Hematopoietic multipotent progenitor cell treated with erythropoietin and hydrocortisone succinate and interleukin-3 and kit ligand, for 6 days (in vitro differentiated cells): Measurements from ENCODE around the gene IL1R1.

Source experiments
- DNase-seq: peaks from one replicate; pipeline ENCODE4 v3.0.0-alpha.2; 2015

The IL1R1 gene

DNA sequence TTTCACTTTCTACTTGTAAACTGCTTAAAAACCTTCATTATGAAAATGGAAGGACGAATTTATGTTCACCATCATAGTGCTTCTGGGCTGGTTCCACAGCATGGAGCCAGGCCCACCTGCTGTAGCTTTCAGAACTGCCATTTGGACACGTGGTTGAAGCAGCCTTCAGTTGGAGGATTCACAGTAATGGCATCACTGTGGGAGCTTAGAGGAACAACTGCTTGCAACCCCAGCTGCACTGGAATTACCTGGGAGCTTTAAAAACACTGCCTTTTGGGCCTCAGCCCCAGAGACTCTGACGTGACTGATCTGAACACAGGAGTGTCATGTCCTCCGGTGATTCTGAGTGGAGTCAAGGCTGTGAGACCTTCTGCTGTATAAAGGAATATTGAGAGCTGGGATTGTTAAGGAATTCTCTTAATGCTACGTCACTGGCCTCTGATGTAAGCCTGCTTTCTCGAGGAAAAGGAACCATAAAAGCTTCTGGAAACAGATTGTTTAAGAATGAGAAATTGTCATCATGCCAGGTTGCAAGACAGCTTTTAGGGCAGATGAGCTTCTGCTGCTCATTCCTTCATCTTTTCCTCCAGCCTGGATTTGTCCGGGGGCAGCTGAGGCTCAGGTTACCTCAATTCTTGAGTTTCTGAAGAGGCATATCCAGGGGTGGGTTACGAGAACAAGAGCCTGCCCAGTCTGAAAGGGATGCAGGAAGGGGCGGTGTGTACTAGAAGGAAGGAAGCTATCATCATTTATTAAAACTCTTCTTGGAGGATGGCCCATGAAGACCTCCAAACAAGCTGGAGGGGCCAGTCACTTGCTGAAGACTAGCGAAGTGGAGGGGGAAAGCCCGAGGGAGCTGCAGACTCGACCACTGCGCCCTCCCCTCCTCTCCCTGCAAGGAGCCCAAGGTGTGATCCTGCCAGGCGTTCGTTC is 1.3 kb upstream of the IL1R1 start:
- DNase-seq, result no peak

DNA sequence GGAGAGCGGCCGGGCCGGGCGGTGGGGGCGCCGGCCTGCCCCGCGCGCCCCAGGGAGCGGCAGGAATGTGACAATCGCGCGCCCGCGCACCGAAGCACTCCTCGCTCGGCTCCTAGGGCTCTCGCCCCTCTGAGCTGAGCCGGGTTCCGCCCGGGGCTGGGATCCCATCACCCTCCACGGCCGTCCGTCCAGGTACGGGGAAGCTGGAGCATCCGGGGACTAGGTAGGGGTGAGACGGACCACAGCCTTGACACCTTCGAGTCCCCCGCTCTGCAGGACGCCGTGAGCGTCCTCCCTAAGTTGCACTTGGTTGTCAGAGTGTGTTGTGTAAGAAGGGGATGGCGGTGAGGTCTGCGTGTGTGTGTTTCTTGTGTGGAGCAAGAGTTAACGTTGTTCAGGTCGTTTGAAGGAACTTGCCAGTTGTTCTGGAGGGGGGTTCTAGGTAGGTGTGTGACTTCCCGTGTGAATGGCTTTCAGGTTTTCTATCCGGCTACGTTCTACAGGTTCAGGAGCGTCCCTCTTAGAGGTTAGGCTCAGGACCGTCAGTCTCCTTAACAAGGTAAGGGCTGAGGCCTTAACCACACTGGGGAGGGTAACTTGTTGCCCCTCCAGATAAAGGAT is 393 bp downstream of the IL1R1 start:
- DNase-seq, result peak; percentile 46

DNA sequence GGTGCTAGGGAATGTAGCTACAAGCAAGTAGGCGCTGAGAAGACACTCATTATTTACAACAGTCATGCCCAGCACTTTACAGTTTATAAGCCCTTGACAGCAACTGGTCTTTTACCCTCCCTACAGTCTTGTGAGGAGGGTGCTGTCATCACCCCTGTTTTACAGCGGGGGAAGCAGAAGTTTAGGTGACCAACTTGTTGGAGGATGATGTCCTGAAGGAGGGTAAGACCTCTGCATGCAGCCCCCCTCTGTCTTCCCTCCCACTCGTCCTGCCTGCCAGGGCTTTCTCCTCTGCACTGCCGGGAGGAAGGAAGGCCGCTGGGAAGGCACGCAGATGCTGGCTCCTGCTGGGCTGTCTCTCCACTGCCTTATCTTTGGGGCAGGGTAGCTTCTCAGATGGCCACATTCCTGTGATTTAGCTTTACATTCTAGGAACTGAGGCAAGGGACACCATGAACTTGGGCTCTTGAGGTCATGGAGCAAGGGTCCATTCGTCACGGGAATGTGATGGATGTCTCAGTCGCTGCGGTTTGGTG is 972 bp downstream of the IL1R1 start:
- DNase-seq, result no peak

DNA sequence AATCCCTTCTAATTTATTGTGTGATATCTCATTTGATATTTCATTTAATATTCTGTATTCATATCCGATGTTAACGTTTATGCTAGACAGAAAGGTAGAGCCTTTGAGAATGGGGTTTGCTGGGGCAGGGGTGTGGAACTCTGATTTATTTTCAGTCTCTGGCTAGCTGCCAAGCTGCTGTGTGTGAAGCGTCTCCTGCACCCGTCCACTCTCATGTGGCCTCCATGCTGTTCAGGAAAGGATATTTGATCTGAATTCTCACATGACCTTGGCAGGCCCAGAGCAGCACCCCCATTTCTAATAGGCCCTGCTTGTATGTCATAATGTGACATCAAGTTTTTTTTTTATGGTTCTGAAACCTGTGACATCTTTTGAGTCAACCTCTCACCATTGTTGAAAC is 1.6 kb downstream of the IL1R1 start:
- no peak for DNase-seq

DNA sequence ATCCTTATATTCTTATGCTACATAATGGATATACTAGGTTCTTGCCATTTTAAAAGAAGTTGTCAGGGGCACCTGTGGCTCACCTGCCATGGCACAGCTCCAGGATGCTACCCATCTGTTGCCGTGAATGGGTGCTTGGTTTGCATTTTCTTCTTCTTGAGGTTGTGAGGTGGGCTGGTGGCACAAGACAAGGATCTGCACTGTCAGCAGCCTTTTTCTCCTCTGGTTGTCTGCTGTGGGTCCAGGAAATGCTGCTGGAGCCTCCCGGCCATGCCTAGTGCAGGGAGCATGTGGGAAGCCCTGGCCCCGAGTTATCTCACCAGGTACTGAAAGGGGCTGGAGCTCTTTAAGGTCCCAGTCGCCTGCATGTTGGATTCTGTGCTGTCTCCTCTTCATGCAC is 2.6 kb downstream of the IL1R1 start:
- DNase-seq, result no peak

DNA sequence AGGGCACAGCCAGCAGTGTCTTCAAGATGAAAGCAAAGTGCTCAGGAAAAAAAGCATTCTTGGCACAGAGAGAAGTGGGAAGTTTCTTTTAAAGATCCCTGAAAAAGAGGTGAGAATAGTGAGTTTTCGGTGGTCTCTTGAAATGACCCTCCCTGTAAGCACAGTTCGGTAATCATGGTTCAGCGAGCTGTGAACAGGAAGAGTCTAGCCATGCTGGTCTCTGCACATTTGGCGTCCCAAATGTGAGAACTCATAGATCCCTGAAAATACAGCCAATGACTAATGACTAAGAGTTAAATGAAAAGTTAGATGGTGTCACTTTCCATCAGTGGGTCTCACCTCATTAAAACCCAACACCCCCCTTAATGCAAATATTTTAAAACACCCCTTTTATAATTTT is 3.4 kb downstream of the IL1R1 start:
- DNase-seq, result no peak

DNA sequence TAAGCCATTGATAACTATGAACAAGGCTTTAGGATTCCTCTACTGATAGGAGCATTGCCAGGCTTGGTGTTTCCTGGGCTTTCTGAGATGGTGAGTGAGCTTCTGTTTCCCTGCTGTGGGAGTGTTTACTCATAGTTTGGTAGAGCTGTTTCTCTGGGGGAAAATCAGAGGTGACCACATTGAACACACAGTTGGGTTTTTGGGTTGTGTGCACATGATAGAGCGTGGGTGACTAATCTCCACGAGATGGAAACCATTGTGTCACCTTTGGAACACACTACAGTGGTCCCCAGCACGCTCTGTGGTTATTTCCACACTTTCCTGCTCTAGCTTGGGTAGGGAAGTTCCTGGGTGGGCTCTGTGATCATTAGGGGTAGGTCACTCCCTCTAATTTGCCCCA is 5.4 kb downstream of the IL1R1 start:
- no peak for DNase-seq

DNA sequence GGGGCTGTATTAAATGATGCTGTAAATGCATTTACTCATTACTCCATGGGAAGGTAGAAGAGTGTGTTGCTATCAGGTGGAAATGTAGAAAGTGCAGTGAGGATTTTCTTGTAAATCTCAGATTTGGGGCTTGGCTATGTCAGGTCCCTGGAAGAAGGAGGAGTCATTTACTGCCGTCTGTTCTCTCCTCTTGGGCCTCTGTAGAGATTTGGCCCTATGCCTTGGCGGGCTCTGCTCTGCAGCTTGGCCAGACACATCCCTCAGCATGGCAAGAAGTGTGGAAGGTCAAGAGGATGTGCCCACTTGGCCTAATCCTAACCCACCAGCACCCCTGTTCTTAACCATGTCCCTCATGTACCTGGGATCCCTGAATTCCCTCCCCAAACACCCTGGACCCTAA is 6.7 kb downstream of the IL1R1 start:
- no peak for DNase-seq

DNA sequence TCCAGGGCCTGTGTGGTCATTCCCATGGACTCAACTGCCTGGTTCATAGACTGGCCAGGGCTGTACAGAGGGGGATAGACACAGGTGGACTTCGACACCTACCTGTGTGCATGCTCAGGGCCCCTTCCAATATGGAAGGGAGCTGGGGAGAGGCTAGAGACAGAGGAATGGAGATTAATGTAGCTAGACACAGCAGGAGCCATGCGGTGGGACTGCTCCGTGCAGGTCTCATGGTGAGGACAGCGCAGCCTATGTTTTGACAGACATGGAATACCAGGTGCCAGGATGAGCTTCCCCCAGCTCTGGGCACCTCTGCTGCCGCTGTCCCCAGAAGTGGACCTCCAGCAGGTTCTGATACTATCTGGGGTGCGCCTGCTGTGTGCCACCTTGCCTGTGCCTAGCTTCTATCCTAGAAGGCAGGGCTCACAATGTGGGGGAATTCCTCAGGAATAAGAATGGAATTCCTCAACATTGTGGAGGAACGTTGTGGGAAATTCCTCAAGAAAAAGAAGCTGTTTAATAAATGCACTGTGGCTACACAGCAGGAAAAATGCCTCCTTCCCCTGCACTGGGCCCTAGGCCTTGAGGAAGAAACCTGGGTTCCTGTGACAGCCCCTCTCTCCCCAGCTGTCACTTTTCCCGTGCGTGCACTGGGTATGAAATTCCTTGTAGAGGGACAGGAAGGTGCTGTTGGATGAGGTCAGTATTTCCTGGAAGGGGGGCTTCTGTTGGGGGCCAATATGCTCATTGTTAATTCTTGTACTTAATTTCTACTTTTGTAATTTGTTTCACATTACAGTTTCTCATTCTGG is 7.3 kb downstream of the IL1R1 start:
- DNase-seq, result no peak

DNA sequence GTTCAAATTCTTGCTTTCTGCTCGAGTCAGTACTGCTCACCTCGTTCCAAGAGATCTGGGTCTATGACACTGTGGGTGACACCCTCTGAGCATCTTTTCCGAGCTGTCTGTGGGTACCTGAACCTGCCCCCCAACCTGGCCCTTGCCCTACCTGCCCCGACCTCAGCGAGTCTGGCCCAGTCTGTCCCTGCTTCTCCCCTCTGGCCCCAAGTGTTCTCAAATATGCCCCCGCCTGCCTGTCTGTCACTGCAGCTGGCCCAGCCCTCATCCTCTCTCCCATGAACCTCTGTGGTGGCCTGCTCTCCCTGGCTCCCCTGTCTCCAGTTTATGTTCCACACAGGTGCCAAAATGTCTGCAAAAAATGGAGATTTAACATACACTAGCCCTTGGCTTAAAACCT is 11.8 kb downstream of the IL1R1 start:
- DNase-seq, result no peak

DNA sequence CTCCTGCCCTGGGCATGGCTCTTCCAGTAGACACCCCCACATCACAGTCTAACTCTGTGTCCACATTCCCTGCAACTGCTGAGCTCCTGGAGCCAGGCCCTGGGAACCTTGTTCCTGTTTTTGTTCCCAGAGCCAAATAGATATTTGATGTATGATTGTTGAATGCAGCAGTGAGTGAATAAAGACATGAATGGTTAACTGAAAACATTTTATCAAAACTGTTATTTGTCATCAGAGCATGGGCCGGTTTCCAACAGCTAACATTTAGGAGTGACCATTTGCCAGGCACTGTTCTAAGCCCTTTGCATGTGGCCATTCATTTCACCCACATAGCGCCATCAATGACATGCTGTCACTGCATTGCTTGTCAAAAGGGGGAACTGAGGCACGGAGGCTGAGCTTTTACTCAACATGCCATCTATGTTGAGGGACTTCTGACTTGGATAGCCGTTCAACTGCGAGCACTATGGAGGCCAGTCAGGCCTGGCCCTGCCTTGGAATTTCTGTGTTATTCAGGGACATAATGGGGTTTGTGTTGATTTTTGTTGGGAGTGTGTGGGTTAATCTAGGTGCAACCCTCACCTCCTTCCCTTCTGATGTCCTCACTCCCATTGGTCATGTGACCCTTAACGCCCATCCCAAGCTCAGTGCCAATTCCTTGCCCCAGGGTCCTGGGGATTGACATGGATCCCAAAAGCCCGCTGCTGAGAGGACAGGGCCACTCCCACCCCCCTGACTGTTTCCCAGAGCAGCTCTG is 12.6 kb downstream of the IL1R1 start:
- DNase-seq, result no peak

DNA sequence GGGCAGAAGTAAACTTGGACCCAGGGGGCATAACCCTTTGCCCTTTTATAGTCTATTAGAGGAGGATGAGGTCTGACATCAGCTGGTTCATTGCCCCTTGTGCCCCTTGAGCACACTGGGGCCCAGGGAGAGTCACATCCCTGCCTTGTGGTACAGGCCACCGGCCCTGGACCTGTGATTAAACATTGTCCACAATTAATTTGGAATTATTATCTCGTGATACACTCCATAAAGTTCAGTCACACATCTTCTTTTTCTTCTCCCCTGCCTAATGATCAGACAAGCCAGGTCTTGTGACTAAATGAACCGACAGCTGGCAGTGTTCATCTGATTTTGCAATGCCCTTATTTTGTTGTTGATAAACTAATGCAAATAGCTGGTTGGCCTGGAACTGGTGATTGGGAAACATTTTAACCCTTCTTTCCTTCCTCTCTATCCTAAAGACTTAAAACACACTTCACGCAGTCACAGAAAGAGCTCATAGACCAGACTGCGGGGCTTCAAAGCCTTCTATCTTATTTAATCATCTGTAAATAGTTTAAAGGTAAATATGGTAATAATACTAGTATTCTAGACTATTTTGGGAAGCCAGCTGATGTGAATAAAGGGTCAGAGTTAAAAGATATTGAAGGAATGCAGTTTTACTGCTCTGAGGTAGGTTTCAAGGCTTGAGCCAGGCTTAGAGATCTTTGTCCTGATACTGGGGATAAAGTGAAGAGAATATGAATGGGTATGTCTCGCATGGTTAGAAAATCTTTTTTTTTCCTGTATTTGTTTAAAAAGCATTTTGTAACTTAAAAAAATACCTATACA is 13.4 kb downstream of the IL1R1 start:
- DNase-seq, result peak; percentile 77

DNA sequence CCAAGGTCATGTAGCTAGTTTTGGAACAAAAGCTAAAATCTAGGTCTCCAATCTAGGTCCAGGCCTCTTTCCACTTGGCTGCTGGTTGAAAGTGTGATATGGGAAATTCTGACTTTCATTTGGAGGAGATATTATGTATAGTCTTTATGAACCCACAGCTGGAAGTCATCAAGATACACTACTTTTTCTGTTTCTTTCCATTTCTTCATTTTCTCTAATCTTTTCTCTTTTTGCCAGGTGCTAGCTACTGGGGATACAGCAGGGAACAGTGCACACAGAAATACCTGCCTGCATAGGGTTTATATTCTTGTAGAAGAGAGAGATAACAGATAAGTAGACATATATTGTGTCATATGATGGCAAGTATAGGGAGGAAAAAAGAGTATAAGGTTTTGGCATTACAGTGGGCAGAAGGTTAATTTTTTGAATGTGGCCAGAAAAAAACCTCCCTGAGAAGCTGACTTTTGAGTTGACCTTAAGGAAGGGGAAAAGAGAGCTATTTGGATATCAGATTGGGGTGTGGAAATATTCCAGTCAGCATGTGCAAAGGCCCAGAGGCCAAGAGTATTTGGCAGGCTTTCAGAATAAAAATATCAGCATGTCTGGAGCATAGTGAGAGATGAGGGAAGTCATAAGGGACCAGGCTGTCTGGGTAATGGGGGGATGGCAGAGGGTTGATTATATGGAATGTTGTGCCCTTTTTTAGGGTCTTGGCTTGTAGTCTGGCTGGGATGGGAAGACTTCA is 15.6 kb downstream of the IL1R1 start:
- DNase-seq, result no peak

DNA sequence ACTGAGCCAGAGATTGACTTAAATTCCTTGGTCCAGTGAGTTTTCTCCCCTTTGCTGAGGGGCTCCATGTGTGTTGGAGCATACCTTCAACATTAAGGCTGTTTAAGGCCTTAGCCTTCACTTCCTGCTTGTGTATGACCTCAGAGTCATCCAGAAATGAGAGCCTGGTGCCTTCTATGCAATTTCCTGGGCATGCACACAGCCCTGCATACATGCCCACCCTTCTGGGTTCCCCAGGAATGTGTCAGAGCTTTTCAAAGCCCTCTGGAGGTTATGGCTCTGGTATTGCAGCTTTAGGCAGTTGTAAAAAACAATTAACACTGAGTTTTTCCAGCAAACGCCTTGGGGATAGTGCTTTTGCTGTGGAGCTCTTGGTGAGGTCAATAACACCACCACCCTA is 16.7 kb downstream of the IL1R1 start:
- no peak for DNase-seq

DNA sequence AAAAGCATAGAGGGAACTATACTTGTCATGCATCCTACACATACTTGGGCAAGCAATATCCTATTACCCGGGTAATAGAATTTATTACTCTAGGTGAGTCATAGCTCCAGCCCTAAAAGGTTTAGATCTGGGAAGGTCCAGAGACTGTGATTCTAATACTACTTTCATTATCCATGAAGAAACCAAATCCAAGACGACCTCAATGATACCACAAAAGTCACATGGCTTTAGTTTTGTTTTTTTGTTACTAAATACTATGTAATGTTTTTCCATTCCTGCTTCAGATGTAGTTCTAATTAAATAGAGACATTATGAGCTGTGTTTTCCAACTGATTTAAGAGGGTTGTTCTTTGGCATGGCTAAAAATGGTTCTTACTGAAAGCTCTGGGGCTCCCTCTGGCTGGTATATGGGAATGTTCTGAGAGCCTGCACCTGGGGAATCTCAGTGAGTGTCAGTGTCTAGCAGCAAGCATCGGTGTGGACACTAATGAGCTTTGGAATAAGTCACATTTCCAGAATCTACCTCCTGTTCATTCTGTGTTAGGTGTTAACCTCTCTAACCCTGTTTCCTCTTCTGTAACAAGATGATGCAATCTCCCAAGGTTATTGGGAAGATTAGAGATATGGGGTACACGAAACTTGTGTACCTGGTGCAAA is 23.8 kb downstream of the IL1R1 start:
- DNase-seq, result peak; percentile 15

DNA sequence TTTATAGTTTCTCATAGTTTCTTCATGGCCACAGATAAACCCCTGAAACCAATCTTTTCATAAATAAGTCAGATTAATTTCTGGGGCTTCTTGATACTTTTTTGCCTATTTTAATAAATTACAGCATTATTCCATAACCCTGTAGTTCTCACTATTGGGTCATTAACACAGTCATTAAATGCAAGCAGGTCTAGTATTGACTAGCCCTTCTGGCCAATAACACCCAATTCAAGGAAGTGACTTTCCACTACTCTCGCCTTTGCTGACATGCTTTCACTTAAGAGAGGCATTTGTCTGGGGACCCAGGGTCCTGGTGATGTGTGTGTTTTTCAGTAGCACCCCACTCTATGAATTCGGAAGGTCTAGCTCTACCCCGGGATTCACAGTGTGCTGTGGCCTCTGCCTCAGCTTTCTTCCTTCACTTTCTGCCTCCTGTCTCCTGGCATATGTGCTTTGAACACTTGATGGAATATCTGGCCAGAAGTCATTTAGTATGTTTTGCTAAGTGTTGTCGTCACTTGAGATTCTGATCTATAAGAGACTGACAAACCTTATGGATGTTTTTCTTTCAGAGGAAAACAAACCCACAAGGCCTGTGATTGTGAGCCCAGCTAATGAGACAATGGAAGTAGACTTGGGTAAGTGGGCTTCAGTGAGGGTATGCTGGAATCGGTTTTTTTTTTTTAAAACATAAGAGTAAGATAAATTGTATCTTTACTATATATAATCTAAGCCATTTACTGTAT is 25.7 kb downstream of the IL1R1 start:
- DNase-seq, result no peak

DNA sequence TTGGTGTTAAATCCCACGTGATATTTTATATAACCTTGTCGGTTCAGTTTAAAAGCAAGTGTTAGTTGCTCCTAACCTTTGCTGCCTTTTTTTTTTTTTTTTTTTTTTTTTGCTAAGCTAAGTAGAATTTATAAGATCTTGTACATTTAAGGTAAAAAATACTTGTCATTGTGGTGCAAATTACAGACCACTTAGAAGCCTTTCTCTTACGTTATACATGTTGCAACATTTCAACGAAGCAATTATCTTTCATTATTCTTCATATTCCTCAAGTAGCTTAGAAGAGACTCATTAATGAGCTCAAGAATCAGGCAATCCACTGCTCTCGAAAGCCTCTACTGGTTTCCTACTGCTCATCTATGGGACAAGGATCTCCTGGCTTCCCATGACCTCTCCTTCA is 29.4 kb downstream of the IL1R1 start:
- peak; percentile 53 for DNase-seq

DNA sequence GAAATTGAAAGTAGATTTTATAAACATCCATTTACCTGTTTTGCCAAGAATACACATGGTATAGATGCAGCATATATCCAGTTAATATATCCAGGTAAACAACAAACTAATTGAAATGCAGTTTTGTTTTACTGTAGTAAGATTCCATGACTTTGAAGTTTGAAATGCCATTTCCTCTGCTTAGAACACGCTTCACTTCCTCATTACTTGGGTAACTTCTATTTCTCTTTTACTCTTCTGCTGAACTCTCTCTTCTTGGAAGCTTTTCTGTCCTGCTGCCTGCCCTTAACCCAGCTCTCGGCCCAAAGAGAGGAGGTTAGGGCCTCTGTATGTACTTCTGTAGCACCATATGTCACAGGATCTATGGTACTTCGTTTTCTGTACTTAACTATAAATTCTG is 30.2 kb downstream of the IL1R1 start:
- peak; percentile 13 for DNase-seq

DNA sequence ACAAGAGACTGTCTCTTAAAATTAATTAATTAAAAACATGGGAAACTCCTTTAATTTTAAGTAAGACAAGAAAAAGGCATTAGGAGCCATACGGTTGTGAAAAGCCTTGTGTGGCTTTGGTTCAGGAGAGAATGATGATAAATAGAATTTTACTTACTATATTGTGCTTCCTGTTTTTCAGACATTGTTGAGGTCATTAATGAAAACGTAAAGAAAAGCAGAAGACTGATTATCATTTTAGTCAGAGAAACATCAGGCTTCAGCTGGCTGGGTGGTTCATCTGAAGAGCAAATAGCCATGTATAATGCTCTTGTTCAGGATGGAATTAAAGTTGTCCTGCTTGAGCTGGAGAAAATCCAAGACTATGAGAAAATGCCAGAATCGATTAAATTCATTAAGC is 33.6 kb downstream of the IL1R1 start:
- DNase-seq, result no peak
